ENCODE data around the gene CDC14B.

The CDC14B gene

DNA sequence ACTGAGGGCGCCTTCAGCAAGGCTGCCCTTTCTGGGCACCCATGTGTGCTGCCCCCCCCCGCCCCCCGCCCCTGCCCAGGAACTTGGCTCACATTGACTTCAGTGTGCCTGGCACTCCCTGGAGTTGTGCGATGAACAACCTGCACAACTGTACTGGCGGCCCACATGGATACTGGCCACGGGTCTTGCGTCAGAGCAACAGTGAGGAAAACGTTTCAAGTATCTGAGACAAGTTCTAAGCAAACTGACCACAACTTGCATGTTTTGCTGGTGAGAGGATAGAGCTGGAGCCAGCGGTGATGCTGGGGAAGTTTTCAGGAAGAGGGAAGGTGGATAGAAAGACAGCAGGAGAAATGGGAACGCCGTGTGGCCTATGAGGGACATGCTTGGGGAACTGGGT lies 124.3 kb downstream of the CDC14B start:
- no peak for TF ChIP-seq TAF1 (IDR thresholded peaks at IDR 0.05; ENCODE audit: borderline replicate concordance, insufficient read depth, low read length)
- TF ChIP-seq POLR2AphosphoS5 (IDR thresholded peaks at IDR 0.05; ENCODE audit: low read depth, low read length) = no peak
- TF ChIP-seq FOXP2 (optimal IDR thresholded peaks at IDR 0.05; ENCODE audit: borderline replicate concordance, extremely low read depth, extremely low read length, insufficient read depth) = no peak
- TF ChIP-seq, protein P1, sequence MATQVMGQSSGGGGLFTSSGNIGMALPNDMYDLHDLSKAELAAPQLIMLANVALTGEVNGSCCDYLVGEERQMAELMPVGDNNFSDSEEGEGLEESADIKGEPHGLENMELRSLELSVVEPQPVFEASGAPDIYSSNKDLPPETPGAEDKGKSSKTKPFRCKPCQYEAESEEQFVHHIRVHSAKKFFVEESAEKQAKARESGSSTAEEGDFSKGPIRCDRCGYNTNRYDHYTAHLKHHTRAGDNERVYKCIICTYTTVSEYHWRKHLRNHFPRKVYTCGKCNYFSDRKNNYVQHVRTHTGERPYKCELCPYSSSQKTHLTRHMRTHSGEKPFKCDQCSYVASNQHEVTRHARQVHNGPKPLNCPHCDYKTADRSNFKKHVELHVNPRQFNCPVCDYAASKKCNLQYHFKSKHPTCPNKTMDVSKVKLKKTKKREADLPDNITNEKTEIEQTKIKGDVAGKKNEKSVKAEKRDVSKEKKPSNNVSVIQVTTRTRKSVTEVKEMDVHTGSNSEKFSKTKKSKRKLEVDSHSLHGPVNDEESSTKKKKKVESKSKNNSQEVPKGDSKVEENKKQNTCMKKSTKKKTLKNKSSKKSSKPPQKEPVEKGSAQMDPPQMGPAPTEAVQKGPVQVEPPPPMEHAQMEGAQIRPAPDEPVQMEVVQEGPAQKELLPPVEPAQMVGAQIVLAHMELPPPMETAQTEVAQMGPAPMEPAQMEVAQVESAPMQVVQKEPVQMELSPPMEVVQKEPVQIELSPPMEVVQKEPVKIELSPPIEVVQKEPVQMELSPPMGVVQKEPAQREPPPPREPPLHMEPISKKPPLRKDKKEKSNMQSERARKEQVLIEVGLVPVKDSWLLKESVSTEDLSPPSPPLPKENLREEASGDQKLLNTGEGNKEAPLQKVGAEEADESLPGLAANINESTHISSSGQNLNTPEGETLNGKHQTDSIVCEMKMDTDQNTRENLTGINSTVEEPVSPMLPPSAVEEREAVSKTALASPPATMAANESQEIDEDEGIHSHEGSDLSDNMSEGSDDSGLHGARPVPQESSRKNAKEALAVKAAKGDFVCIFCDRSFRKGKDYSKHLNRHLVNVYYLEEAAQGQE (IDR thresholded peaks at IDR 0.05; ENCODE audit: insufficient read depth in 1 of 2, low read depth in 2 of 2, low read length in 2 of 2) = no peak
- no peak for TF ChIP-seq SIN3A (IDR thresholded peaks at IDR 0.05; ENCODE audit: borderline replicate concordance, insufficient read depth, low read length)

DNA sequence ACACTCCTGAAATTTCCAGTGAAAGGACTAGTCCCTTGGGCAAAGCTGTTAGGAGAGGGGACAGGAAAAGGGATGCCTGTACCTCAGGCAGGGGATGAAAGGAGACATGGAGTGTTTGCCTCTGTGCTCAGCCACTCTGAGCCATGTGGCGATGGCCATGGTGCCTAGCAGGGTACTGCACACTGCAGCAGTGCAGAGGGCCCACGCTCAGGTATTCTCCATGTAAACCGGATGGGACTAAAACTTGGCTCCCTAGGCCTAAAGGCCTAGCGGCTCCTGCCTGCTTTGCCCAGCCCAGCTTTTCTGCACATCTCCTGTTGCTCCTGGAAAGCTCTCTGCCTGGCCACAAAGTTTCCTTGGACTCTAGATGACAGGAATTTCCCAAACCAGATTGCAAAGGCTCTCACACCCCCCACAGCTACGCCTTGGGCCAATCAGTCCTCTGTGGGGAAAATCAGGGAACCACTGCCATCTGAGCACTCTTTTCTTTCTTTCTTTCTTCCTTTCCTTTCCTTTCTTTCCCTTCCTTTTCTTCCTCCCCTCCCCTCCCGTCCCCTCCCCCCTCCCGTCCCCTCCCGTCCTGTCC lies 125.3 kb downstream of the CDC14B start:
- no peak for TF ChIP-seq SIN3A (IDR thresholded peaks at IDR 0.05; ENCODE audit: borderline replicate concordance, insufficient read depth, low read length)

DNA sequence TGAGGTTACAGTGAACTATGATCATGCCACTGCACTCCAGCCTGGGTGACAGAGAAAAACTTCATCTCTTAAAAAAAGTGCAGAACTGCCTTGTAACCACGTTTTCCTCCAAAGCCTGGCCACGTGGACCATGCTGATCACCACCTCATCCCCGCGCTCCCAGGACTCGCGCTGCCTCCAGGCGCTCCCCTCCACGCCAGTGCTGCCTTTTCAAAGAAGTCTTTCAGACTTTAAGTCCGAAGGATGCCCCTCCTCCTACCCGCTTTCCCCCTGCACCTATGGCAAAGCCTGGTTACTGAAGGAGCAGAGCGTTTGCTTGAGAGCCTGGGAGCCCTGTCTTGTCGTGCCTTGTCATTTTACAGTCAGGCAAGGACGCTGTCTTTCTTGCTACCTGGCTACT lies 125.9 kb downstream of the CDC14B start:
- TF ChIP-seq, protein P1 (IDR thresholded peaks at IDR 0.05; ENCODE audit: insufficient read depth in 1 of 2, low read depth in 2 of 2, low read length in 2 of 2) = no peak
- TF ChIP-seq POLR2AphosphoS5 (IDR thresholded peaks at IDR 0.05; ENCODE audit: low read depth, low read length) (no peak), FOXP2 (optimal IDR thresholded peaks at IDR 0.05; ENCODE audit: borderline replicate concordance, extremely low read depth, extremely low read length, insufficient read depth) (no peak), SIN3A (IDR thresholded peaks at IDR 0.05; ENCODE audit: borderline replicate concordance, insufficient read depth, low read length) (no peak), TAF1 (IDR thresholded peaks at IDR 0.05; ENCODE audit: borderline replicate concordance, insufficient read depth, low read length) (no peak)

DNA sequence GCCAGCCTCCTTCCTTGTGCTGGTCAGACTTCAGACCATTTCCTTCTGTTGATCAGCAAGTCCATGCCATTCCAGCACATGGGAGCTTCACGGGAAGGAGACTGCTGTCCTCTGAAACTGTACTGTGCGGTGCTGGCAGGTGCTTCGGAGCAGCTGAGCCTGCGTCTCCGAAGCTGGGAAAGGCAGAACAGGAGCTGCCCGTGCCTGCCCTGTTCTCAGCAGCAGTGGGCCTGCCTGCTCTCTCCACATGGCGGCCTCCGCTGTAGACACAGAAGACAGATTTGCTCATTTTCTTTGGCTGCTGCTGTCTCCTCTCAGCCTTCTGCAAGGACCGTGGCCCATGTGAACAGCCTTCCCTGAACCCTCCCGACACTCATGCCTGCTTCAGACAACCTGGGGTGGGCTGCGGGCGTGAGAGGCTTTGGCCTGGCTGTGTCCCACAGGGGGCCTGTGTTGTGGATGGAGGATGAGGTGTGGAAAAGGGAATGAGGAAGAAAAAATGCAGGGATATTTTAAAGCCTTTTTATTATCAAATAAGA lies 126.6 kb downstream of the CDC14B start:
- TF ChIP-seq SIN3A (IDR thresholded peaks at IDR 0.05; ENCODE audit: borderline replicate concordance, insufficient read depth, low read length) (no peak), TAF1 (IDR thresholded peaks at IDR 0.05; ENCODE audit: borderline replicate concordance, insufficient read depth, low read length) (no peak), POLR2AphosphoS5 (IDR thresholded peaks at IDR 0.05; ENCODE audit: low read depth, low read length) (no peak), FOXP2 (optimal IDR thresholded peaks at IDR 0.05; ENCODE audit: borderline replicate concordance, extremely low read depth, extremely low read length, insufficient read depth) (no peak)
- TF ChIP-seq, protein P1 (IDR thresholded peaks at IDR 0.05; ENCODE audit: insufficient read depth in 1 of 2, low read depth in 2 of 2, low read length in 2 of 2) = no peak

DNA sequence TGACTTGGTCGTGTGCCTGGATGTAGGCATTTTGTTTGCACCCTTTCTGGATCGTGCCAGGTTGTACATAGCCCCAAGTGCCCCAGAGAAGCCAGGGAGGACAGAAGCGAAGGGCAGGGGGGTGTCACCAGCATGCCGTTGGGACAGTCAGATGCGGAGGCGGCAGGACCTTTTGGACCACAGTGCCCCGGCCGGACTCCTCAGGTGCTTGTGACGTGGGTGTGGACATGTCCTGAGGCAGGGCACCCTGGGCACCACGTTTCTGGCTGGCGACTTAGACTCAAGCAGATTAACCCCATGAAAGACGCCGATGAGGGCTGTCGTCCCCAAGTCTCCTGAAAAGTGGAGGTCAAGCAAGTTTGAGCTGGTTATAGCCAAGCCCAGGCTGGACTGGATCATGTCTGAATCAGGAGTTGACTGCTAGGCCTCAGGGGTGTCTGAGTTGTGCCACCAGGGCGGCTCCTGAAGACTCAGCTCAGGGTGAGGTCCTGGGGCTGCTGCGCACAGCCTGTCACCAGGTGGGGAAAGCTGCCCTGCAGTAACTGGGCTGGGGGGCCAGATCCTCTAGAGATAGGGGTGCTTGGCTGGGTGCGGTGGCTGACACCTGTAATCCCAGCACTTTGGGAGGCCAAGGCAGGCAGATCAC lies 127.6 kb downstream of the CDC14B start:
- TF ChIP-seq, protein P1 (IDR thresholded peaks at IDR 0.05; ENCODE audit: insufficient read depth in 1 of 2, low read depth in 2 of 2, low read length in 2 of 2) = no peak
- TF ChIP-seq POLR2AphosphoS5 (IDR thresholded peaks at IDR 0.05; ENCODE audit: low read depth, low read length) (no peak), TAF1 (IDR thresholded peaks at IDR 0.05; ENCODE audit: borderline replicate concordance, insufficient read depth, low read length) (no peak), FOXP2 (optimal IDR thresholded peaks at IDR 0.05; ENCODE audit: borderline replicate concordance, extremely low read depth, extremely low read length, insufficient read depth) (no peak), SIN3A (IDR thresholded peaks at IDR 0.05; ENCODE audit: borderline replicate concordance, insufficient read depth, low read length) (no peak)
